NCI-H524 (cell line): ENCODE data around the gene SLMAP.
"Not testable (repeated sequence)": the region's sequence is repeated elsewhere in the genome, so short reads cannot be mapped to it uniquely, and the experiment has no call there.

Experiments
- DNase-seq, 2 experiments: peaks; one replicate each; lab custom pipeline; 2025; lab: John Stamatoyannopoulos, UW

The SLMAP gene

GRCh38 chr3:57793737-57794187, 37.7 kb downstream of the SLMAP start:
- DNase-seq: no peak

DNA sequence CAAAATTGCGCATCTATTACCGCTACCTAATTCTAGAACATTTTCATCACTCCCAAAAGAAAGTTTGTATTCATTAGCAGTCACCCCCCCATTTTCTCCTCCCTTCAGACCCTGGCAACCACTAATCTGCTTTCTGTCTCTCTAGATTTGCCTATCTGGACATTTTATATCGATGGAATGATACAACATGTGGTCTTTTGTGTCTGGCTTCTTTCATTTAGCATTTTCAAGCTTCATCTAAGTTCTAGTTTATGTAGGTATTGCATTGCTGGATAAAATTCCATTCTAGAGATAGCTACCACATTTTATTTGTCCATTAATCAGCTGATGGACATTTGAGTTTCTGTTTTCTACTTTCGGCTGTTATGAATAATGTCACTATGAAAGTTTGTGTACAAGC, 38.4 kb downstream of the SLMAP start:
- no peak for DNase-seq

DNA sequence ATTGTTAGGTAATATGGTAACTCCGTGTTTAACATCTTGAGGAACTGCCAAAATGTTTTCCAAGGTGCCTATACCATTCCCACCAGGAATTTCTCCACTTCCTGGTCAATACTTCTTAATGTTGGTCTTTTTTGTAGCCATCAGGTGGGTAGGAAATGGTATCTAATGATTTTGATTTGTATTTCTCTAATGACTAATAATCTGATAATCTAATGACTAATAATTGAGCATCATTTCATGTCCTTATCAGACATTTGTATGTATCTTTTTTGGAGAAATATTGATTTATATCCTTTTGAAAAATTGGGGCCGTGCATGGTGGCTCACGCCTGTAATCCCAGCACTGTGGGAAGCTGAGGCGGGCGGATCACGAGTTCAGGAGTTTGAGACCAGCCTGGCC, 38.8 kb downstream of the SLMAP start:
- DNase-seq: no peak

- no peak for DNase-seq
Observed at GRCh38 chr3:57796261-57796660, 40.2 kb downstream of the SLMAP start.

DNA sequence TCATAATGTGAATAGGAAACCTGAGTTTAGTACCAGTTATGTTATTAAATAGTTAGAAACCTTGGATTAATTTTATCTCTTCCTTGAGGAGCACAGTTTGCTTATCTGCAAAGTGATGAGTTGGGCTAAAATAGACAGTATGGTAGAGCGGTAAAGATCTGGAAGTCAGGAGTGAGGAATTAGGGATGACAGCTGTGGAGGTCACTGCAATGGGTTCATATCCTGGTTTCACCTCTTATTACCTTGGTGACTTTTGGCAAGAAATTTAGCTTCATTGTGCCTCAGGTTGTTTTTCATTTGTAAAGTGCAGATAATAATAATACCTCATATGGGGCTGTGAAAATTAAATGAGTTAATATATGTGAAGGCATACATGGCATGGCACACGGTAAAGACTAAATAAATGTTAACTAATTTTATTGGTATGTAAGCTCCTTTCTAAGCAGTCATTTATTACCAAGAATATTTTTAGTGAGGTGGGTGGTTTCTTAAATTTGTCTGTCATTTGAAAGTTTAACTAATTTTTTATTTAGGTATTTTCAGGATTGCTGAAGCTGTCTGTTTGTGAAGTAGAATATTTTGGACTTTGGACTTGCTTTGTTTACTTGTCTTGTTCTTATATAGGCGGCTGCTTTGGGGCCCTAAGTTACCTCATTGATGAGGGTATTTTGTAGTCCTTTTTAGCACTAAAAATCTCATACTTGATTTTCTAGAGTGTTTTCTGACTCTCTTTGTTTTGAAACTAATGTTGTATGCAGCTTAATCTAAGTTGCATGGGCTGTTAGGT, 41.8 kb downstream of the SLMAP start:
- DNase-seq: no peak

DNA sequence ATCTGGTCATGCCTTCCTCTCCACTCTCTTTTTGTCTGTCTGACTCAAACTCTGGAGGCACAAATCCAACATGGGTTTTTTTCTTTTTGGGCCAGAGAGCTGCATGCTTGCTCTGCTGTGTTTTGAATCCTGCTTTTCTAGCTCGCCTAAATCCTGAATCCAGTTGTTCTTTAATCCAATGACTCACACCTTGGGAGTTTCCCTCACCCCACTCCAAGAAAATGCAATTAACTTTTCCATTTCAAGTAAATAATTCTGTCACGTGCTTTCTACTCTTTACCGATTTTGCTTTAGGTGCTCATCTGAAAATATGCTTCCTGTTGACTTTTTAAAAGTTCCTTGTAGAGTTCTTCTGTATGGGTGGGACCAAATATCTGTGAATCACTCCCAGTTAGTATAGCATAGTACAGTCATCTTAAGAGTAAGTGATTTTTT, 47.6 kb downstream of the SLMAP start:
- DNase-seq: peak in 1 of 2 experiments; percentile 10

GRCh38 chr3:57805266-57805665, 49.2 kb downstream of the SLMAP start:
- no peak for DNase-seq

GRCh38 chr3:57805674-57806073, 49.6 kb downstream of the SLMAP start:
- DNase-seq: no peak

- not testable (repeated sequence) for DNase-seq
Observed at GRCh38 chr3:57806195-57806594, 50.1 kb downstream of the SLMAP start.

DNA sequence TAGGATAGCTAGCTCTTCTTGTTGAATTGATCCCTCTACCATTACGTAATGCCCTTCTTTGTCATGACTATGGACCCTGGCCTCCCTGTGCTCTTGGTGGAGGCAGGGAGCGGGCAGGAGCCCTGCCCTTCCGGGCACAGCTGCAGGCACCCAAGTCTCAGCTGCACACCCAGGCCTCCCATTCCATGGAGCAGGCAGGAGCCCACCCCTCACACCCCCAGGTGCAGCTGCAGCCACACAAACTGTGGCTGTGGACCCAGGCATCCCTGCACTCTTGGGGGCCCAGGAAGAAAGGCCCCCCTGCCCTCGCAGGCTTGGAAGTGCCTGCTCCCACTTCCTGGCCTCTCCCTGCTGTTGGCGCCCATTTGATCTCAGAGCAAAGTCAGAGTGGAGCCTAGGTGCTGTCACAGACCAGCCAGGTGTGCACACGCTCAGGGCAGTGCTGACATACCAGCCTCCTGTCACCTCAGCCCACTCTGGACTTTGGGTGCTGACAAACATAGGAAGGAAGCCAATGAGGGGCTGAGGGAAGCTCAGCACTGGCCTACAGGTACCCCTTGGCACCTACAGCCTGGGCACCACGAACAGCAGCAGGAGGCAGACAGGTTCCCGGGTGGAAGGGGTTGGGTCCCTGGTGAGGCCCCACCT, 53.0 kb downstream of the SLMAP start:
- DNase-seq: no peak

GRCh38 chr3:57809609-57809968, 53.5 kb downstream of the SLMAP start:
- DNase-seq: no peak

DNA sequence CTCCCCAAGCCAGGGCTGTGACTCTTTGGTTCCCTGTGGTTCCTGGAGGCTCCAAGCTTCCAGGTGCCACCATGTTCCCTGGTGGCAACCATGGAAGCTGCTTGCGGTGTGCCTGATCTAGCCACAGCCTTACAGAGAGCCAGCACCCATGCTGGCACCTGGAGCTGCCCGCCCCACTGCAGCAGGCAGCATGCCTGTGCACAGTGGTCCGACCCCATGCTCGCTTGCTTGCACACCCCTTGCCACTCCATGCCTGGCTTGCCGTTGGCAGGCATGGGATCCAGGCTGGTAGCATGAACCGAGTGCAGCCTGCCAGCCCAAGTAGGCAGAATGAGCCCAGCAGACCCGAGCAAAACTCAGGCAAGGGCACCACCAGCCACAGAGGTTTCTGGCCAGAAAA, 53.9 kb downstream of the SLMAP start:
- DNase-seq: no peak

- DNase-seq: no peak
Observed at GRCh38 chr3:57810471-57811137, 54.5 kb downstream of the SLMAP start.

DNA sequence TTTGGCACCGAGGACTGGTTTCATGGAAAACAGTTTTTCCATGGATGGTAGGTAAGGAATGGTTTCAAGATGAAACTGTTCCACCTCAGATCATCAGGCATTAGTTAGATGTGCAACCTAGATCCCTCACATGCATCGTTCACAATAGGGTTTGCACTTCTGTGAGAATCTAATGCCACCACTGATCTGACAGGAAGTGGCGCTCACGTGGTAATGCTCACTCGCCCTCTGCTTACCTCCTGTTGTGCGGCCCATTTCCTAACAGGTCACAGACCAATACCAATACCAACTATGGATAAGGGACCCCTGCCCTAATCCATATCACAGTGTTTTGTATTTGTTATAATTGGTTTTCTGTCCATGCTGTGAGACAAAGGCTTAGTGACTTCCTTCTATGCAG, 58.9 kb downstream of the SLMAP start:
- no peak for DNase-seq

DNA sequence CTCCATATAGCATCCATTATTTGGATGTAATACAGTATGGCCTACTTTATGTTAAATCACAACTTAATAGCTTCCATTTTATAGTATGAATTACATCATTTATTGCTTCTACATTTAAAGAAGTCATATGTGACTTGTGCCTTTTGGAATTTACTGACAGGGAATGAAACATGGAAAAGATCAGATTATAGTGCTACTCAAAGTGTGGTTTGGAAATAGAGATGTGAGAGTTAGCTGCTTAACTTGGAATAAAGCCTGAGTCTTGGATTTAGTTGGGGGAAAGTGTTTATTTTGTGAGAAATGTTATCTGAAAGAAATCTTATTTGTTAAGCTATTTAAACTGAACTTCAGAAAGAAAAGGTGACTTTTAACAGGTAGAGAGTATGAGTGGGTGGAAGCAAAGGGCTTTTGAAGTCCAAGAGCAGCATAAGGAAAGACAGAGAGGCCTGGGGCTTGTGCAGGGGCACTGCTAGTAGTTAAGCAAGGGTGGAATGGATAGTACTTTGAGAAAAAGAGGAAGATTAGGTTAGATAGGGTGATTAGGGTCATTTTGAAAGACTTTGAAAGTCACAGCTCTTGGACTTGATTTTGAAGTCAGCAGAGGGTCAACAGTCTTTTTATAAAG, 60.5 kb downstream of the SLMAP start:
- DNase-seq: no peak

DNA sequence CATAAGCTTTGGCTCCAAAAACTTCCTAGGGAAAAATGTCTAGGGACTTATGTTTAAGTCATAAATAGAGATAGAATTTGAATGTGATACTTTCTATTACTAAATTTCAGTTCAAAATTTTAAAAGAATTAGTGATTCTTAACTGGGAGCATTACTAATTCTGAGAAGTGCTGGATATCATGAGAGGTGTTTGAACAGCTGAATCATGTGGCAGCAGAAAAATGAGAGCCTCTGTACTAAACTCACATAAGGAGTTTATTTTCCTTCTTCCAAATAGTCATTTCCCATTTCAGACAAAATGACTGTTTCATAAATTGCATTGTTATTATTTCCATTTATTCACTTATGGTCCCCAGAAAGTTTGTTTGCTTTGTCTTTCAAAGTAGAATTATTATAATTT, 62.7 kb downstream of the SLMAP start:
- DNase-seq: no peak

DNA sequence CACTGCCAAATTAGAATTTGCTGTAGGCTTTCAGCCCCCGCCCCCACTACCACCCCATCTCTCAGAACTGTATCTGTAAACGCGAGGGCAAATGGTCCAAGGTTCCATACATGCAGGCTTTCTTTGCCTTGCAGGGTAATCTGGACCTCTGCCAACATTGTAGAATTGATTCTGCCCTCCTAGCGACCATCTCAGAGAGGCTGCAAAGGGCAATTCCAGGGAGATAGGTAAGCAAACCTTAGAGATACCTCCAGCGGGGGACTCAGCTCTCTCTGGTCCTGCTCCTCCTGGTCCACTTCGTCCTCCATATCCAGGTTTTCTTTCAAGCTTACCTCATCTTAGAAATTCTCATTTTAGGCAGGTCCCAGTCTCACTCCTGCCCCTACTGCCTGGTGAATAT, 64.4 kb downstream of the SLMAP start:
- peak in 1 of 2 experiments; percentile 5 for DNase-seq

GRCh38 chr3:57821765-57822164, 65.7 kb downstream of the SLMAP start:
- DNase-seq: no peak

- DNase-seq: peak; percentile 50 to 86
Observed at GRCh38 chr3:57822686-57823085, 66.6 kb downstream of the SLMAP start.

GRCh38 chr3:57825116-57825515, 69.0 kb downstream of the SLMAP start:
- no peak for DNase-seq

DNA sequence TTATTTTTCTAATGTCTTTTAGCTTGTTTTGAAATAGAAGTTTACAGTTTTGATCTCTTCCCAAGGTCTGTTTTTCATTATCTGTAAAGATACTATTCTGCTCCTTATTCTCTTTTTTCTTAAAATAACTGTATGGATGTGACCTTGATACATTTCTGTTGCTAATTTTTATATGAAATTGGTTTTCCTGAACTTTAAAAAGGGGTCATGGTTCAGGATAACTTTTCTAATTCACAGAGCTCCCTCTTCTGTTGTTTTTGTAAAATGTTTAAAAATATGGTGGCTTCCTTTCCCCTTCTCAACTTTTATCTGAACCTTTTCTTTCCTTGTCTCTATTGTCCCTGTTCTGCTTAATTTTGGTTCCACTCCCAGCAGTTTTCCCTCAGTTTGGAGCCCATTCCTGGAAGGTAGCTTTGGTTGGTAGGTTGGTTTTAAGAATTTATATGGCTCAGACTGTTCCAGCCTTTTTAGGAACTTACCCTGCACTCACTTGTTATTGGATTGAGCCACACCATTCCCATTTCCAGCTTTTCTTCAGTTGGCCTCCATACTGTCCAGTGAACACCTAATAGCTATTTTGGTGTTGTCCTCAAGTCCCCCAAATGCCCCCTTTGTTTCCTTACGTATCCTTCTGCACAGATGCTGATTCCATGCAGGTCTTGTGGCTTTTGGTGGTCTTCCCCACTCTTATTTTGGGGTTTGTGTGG, 70.3 kb downstream of the SLMAP start:
- DNase-seq: no peak
